ENCODE measurements around the gene FASTKD3.

- TF ChIP-seq POLR2A (IDR thresholded peaks at IDR 0.05; ENCODE audit: low read length) (no peak), GATA1 (IDR thresholded peaks at IDR 0.05; ENCODE audit: low read depth, low read length) (no peak)
Measured at GRCh38 chr5:7834982-7835381, 33.8 kb downstream of the FASTKD3 start.

Data from erythroblast (primary cell).